ENCODE results near the gene C22orf15. TPM values are rescaled to one million over a fixed set of nuclear protein-coding genes. Genes with fewer than 3 reads are reported as not detected.

C22orf15 gene
- total RNA-seq, 1 donor from 2014 or later = 2.1 TPM

DNA sequence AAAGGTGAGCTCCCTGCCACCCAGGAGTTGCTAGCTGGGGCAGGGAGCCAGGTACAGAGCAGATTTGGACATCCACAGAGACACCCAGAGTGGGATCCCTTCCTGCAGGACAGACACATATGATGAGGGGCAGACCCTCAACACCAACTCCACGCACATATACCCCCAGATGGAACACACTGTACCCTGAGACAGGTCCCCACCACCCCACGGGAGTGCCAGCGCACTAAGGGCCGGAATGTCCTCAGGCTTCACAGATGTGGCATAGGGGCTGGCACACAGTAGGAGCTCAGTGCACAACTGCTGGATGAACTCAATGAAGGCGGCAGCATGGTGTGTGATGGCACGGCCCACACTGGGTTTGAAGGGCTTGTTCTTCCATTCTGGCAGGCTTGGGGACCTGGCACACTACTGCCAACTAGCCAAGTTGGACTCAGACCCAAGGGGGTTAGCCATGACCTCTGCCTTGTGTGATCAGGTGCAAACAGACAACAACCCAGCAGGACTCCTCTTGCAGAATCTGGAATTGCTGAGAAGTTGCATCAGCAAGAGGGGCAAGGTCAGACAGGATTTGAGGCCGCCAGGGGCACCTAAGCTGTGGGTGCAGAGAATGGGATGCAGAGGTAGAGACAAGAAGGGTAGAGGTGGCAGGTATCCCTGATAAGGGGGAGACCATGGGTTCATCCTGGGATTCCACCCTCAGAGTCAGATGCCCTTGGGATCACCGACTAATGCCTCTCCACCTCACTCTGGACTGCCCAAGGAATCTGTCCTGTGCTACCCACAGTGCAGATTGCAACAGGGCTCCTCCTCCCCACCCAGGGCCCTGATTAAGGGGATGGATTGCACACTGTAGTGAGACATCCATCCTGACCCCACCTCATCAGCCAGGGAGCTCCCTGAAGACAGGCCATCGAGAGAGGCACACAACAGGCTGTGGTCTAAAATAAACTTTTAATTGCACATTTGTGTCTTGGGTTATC lies 2.4 kb downstream of the C22orf15 start:
- no peak for TF ChIP-seq CTCF (conservative IDR thresholded peaks at IDR 0.05; ENCODE audit: low read depth, low read length)
- no peak overlapping the region for H3K4me3 ChIP-seq (ENCODE audit: low read depth, low read length)
- no peak for DNase-seq (ENCODE audit: low read depth)

DNA sequence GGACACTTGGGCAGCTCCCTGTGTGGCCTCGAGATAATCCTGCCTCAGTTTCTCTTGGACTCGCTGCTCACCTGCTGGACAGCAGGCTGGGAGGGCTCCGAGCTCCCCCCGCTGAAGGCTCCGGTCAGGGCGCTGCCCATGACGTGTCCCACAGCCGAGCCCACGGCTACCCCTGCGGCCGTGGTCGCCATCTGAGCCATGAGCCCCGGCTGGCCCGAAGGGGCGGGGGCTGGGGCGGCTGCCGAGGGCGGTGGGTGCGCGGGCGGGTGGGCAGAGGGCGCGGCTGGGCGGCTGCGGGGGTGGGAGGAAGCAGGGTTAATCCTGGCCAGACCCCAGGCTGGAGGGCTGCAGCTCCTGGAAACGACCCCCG lies 4.5 kb downstream of the C22orf15 start:
- peak overlapping the region; percentile 78 for H3K4me3 ChIP-seq (ENCODE audit: low read depth, low read length)
- DNase-seq (ENCODE audit: low read depth) = no peak
- TF ChIP-seq CTCF (conservative IDR thresholded peaks at IDR 0.05; ENCODE audit: low read depth, low read length) = no peak

DNA sequence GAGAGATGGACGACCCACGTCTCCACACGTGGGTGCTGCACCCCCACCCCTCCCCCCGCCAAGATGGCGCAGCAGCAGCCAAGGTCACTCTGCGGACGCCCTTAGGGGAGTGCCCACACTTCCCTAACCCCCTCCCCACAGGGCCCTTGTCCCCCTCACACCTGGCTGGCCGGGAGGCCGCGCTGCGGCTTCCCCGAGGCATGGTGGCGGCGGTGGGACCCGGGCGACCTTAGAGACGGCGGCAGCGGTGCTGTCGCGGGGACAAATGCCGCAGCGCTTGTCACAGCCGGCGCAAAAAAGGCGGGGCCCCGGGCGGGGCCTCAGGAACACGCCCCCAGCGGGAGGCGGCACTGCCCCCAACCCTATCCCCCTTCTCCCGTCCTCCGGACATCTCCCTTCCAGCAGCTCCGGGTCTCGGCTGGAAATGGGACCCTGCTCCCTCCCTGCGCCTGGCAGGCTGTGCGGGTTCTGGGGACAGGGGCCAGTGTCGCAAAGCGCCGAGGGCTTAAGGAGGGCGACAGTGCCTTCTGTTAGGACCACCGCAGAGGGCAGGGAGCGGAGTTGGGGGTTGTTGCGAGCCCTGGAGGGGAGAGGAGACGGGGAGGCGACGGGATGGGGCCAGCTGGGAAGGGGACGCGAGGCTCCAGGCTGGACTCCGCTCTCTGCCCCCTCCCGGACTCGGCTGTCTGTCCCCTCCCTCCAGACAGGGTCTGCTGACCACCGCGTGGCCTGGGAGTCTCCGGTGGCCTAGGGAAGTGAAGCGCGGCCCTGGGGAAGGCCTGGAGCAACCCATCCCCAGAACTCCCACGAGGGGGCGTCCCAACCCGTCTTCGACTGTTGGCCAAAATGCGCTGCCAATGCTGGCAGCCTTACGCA lies 5.1 kb downstream of the C22orf15 start, which contains the start of gene CHCHD10:
Gene CHCHD10, minus strand, starts transcription at position 300 of the 876 bp plus-strand sequence. Its CDS starts 98 bp downstream, at position 202.
- H3K4me3 ChIP-seq (ENCODE audit: low read depth, low read length) = peak within 1 kb of the TSS; percentile 78
- TF ChIP-seq CTCF (conservative IDR thresholded peaks at IDR 0.05; ENCODE audit: low read depth, low read length) = peak; percentile 77
- no peak for DNase-seq (ENCODE audit: low read depth)

DNA sequence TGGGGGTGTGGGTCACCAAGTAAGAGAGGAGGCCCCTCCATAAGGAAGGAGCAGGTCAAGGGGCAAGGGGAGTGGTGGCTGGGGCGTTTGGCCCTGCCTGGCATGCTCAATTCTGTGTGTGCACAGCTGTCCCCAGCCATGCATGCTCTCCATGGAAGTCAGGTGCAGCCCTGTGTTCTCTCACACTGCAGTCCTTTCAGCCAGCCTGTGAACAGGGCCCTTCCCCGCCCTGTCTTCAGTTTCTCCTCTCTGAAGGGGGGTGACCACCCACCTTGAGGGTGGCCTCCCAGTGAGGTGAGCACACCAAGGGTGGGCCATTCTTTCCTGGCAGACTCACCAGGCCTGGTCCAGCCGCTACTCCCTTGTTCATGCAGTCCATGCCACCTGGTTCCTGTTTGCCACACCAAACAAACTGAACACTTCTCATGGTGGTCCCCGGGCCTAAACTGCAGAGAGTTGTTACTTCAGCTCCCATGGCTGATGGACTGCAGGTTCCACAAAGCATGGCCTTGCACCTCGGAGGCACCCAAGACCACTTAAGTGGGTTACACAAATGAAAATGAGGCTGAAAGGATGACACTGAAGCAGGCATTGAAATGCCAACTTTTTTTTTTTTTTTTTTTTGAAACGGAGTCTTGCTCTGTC lies 6.7 kb downstream of the C22orf15 start:
- H3K4me3 ChIP-seq (ENCODE audit: low read depth, low read length) = no peak overlapping the region
- no peak for TF ChIP-seq CTCF (conservative IDR thresholded peaks at IDR 0.05; ENCODE audit: low read depth, low read length)
- DNase-seq (ENCODE audit: low read depth) = no peak

DNA sequence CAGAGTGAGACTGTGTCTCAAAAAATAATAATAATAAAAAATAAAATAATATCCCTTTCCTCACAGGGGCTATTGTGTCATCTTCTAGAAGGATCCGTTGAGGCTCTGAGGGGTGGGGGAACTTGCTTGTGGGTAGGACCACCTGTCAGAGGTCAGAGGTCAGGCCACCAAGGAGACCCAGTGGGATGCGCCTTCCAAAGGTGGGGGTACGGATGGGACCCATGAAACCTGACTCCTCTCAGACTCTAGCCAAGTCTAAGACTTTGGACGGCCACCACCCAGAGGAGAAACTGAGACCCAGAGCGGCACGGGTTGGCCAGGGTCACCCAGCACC lies 9.5 kb downstream of the C22orf15 start:
- no peak for TF ChIP-seq CTCF (conservative IDR thresholded peaks at IDR 0.05; ENCODE audit: low read depth, low read length)
- DNase-seq (ENCODE audit: low read depth) = no peak
- H3K4me3 ChIP-seq (ENCODE audit: low read depth, low read length) = peak overlapping the region; percentile 42

- DNase-seq (ENCODE audit: low read depth) = no peak
Measured at GRCh38 chr22:23772649-23773473, 10.1 kb downstream of the C22orf15 start, which contains the start of gene MMP11. Gene MMP11 (plus strand): TSS chr22:23772849. CDS start chr22:23772871, 22 bp downstream.

More at GRCh38 chr22:23772649-23773473, 10.1 kb downstream of the C22orf15 start, which contains the start of gene MMP11:
- no peak for TF ChIP-seq CTCF (conservative IDR thresholded peaks at IDR 0.05; ENCODE audit: low read depth, low read length)
- peak within 1 kb of the TSS; percentile 44 for H3K4me3 ChIP-seq (ENCODE audit: low read depth, low read length)
